GM18505 (cell line): ENCODE results near the gene SEPTIN1.

Experiments
- ATAC-seq: cut with Tn5 transposase; IDR thresholded peaks from one replicate; pipeline ENCODE4 v1.9.1; 2021; ENCODE audit not compliant: unreplicated experiment
- POLR2A ChIP-seq: IDR thresholded peaks from 4 replicates; pipeline ENCODE4 v1.6.1; 2011; ENCODE audit warnings: borderline replicate concordance; ENCODE audit not compliant: insufficient read depth, insufficient read length; ENCODE audit errors: extremely low read depth

Gene SEPTIN1

DNA sequence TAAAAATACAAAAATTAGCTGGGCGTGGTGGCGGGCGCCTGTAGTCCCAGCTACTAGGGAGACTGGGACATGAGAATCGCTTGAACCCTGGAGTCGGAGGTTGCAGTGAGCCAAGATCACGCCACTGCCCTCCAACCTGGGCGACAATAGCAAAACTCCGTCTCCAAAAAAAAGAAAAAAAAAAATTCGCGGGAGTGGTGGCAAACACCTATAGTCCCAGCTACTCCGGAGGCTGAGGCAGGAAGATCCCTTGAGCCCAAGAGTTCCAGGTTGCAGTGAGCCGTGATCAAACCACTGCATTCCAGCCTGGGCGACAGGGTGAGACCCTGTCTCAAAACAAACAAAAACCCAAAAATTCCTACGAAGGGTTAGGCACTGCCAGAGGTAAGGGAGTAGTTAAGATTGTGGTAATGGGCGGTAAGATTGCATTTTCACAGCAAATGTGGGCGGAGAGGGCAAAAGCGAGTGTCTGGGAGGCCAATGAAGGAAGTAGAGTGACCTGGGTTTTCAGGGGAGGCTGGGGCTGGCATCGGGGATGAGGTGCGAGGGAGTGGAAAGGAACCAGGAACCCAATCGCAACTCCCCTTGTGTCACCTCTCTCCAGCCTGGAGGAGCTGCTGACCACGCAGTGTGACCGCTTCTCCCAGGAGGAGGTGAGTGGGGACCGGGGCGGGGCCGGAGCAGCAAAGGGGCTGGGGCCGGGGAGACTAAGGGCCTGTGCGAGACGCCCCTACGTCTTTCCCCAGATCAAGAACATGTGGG lies 5.1 kb downstream of the SEPTIN1 start:
- no peak for ATAC-seq
- no peak for TF ChIP-seq POLR2A

DNA sequence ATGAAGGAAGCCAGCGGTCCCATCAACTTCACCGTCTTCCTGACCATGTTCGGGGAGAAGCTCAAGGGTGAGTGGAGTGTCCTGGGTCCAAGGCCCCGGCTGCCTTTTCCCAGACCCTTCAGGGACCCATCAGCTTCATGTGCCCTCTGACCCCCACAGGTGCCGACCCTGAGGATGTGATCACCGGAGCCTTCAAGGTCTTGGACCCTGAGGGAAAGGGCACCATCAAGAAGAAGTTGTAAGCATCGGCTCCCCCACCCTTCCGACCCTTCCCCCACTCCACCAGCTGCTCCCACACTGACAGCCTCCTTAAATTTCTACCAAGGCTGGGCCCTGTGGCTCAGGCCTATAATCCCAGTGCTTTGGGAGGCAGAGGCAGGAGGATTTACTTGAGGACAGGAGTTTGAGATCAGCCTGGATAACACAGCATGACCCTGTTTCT lies 5.9 kb downstream of the SEPTIN1 start:
- no peak for TF ChIP-seq POLR2A
- ATAC-seq: no peak

DNA sequence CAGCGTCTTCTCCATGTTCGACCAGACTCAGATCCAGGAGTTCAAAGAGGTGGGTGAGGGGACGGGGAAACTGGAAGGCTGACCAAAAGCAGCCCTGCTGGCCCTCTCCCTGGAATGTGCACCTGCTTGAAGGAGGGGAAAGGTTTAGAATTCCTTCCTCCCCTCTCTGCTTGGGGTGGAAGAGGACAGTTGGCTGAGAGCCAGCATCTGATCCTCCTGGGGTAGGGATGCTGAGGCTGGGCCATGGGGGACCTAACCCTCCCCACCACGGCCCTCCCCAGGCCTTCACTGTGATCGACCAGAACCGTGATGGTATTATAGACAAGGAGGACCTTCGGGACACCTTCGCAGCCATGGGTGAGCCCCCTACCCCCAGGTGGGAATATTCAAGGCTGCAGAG lies 6.5 kb downstream of the SEPTIN1 start:
- TF ChIP-seq POLR2A: no peak
- no peak for ATAC-seq

DNA sequence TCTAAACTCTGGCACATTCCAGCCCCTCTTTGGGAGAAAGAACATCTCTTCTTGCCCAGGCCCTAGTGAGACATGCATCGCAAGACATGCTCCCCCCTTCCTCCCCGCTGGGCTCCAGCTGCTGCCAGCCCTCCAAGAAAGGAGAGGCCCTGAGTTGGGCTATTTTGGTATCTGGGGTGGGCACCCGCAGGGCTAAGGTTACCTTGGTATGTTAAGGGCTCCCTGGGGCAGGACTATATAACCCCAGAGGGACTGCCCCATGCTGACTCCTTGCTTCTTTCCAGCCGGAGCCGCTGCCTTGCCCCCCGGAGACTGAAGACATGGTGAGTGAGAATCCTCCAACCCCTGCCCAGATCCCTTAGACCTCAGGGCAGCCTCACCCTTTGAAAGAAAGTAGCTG lies 7.8 kb downstream of the SEPTIN1 start, which contains the start of gene MYL11:
MYL11 (plus strand) TSS at position 265 of the 400 bp plus-strand sequence; CDS start at position 321, 56 bp downstream.
- no peak for TF ChIP-seq POLR2A
- no peak for ATAC-seq

DNA sequence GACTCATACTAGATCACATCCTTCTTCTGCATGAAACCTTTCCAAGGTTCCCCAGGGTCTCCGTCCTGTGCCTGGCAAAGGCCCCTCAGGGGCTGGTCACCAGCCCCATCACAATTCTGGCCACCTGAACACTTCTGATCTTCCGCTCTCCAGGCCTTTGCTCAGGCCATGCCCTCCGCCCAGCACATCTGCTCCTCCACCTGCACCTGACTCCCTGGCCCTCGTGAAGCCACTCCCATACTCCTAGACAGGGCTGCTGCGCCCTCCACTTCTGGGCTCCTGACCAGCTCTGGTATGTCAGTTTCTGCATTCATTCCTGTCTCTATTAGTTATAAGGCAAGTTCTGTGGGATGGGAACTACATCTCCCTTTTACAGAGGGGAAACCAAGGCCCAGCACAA lies 9.6 kb downstream of the SEPTIN1 start:
- ATAC-seq: no peak
- no peak for TF ChIP-seq POLR2A

DNA sequence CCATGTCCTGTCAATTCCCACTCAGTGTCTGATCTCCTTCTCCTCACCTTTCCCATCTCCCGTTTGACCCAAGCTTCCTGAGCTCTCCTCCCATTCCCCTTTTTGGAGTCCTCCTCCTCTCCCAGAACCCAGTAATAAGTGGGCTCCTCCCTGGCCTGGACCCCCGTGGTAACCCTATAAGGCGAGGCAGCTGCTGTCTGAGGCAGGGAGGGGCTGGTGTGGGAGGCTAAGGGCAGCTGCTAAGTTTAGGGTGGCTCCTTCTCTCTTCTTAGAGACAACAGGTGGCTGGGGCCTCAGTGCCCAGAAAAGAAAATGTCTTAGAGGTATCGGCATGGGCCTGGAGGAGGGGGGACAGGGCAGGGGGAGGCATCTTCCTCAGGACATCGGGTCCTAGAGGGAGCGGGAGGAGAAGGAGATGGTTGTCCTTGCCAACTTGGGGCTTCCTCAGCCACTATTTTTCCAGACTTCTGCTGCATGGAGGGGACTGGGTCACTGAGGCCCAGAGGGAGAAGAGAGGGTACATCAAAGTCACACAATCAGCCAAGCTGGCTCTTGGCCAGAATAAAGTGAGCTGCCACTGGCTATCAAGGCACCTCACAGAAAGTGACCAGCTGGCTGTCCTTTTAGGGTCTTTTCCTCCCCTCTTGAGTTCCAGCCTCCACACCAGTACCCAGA lies 10.2 kb downstream of the SEPTIN1 start:
- no peak for TF ChIP-seq POLR2A
- no peak for ATAC-seq

DNA sequence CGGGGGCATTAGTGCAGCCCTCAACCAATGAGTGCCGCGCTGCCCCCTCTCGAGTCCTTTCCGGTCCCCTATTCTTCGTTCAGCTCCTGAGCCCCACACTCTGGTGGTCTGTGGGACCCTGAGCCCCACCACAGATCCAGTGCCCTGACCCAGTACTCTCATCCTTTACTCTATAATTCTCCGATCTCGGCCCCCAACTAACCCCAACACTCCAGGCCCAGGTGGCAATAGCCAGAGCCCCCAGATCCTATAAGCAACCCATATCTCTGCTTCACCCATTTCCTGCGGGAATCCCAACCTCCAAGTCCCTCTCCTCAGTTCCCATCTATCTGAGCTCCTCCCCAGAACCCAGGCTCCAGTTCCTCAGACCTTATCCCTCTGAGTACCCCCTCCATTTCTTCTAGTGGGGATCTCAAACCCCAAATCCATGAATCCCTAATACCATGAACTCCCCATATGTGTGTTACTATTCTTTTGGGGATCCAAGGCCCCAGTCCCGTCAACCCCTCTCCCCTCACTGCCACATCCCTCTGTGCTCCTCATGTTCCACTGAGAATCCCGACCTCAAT lies 11.0 kb downstream of the SEPTIN1 start:
- no peak for ATAC-seq
- TF ChIP-seq POLR2A: peak; percentile 82

DNA sequence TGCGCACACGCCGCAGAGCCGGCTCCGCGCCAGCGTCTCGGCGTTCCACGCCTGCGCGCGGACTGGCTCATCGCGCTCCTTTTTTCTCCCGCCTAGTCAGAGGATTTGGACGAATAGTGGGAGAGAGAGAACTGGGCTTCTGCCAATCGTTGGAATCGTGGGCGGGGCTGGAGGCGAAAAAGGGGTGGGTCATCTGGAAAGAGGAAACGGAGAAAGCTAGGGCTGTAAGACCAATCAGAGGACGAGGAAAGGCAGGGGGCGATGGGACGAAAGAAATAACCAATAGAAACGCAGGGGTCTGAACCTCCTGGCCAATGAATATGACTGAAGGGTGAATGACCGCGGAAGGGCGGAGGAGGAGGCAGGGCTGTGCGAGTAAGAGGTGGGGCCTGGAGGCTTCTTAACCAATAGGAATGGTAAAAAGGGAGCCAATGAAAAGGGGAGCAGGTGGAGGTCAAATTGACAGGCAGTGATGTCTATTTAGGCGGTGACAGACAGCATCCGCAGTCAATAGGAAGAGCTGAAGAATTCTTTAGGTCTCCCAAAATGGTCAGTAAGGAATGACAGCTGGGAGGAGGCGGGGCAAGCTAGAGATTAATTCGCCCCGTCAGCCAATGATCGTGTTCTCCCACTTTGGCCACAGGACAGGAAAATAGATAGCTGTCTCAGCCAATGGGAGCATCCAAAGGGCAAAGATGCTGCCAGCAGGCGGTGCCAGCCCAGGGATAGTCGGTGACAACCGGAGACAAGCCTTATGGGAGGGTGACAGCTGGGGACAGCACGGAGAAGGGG lies 11.7 kb downstream of the SEPTIN1 start, which contains the start of gene TBC1D10B:
TBC1D10B (minus strand) TSS at position 39 of the 792 bp plus-strand sequence. CDS start 311 bp downstream, outside the sequence.
- peak; percentile 68 for TF ChIP-seq POLR2A
- peak; percentile 72 for ATAC-seq

DNA sequence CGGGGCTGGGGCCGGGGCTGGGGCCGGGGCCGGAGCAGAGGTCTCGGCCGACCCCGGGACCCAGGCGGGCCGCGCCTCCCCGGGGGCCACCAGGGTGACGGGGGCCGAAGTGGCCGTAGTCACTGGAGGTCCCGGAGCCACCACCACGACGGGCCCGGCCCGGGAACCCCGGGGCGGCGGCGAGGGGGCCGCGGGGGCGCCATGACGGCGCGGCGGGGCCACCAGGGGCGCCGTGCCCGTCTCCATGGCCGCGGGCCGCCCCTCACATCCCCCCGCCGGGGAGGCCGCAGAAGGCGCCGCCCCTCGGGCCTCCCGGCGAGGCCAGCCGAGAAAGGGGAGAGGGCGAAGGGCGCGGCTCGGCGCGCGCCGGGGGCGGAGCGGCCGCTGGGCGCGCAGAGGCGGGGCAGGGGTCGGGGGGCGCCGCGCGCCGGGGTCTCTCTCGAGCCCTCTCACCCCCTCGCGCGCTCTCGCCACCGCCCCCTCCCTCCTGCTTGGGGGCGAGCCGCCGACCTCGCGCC lies 12.4 kb downstream of the SEPTIN1 start:
- ATAC-seq: peak; percentile 24
- no peak for TF ChIP-seq POLR2A

DNA sequence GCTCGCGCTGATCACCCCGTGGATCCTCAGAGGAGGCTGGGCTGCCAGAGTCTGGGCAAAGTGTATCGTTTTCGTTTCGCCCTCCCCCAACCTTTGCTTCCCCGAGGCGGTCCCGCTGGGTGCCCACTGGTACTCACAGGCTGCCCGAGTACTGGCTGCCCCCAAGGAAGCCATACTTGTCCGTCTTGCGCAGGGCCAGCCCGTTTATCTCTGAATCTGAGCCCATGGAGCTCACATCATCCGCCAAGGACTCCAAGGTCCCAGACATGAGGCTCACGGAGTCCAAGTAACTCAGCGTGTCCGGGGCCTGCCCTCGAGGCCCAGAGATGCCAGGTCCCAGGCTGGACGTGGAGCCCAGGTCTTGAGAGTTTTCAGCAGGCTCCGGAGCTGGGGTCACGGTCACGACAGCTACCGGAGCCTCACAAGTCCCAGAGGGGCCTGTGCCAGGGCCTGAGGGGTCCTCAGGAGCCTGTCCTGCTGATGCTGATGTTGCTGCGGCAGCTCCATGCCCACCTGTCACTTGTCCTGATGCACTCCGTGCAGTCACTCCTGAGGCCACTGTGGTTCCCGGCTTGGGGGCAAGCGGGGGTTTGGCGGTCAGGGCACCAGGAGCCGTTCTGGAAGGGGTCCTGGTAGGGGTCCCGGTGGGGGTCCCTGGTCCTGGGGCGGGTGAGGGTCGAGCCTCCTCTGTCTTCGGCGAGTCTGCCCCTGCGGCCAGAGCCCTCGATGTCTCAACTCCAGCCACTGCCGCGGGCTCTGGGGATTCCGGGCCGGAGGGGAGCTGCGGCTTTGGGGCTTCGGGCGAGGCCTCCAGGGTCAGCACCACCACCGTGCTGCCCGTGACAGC lies 13.0 kb downstream of the SEPTIN1 start:
- no peak for ATAC-seq
- TF ChIP-seq POLR2A: no peak

DNA sequence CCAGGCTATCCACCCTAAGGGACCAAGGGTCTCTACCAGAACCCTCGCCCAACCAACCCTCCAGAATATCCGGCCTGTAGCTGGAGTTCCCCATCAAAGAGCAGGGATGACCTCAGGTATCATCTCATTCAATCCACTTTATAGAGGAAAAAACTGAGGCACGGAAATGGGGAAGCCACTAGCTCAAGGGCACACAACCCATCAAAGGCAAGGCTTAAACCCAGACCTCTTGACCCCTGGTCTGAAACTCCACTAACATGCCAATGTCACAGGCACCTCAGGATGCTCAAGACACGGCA lies 13.6 kb downstream of the SEPTIN1 start:
- no peak for ATAC-seq
- no peak for TF ChIP-seq POLR2A

DNA sequence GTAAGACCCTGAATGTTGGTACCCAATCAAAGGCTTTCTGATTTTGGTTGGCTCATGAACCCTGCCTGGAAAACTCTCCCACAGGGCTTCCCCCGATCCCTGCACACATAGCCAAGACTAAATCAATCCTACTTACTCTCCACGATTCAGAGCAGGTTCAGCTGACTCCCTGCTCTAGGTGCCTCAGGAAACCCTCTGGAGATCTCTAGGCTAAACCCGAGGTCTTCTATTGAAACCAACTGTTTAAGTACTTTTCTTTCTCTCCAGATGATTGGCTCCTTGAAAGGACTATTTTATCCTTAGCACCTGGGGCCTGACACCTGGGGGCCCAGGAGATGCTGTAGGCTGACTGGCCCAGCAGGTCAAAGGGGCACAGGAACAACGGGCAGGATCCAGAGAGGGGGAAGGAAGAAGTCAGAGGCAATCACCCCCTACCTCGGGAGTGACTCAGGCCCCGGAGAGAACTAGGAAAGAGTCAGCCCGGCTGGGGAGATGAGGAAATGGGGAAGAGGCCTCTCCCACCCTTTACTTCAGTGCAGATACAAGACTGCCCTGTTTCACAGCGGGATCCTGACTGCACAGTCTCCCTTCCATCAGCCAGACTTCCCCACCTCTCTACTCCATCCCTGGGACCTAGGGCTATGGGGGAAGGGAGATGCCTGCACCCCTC lies 14.1 kb downstream of the SEPTIN1 start:
- ATAC-seq: no peak
- no peak for TF ChIP-seq POLR2A
